ENCODE data around the gene HECTD4. TPM values are rescaled to one million over a fixed set of nuclear protein-coding genes. Genes with fewer than 3 reads are reported as not detected.

The HECTD4 gene
- total and polyA plus RNA-seq, 2 of the 4 experiments (the other 2 are of a cell fraction): 12.9 to 13.0 TPM

DNA sequence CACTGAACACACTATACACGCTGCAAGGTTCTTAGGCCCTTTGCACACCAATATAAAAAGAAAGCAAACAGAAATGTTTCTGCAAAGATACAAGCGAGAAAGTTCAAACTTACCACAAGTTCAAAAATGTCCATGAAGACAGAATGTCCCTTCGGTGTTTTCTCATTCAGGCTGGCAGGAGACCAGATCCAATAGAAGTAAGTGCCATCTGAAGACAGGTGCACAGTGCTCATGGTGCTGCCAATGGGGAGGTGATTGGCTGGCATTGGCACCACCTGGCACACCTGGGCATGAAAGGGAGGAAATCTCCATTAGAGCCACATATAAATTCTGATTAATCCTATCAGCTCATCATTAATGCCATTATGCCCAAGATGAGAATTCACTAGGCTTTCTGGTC is 76.3 kb downstream of the HECTD4 start:
- Histone ChIP-seq H3K14ac (replicated peaks; ENCODE audit: low read depth, low read length) (no peak overlapping the region), H3K4ac (ENCODE audit: low read depth, low read length) (no peak overlapping the region), H2BK120ac (ENCODE audit: low read depth, low read length) (no peak overlapping the region), H3K4me2 (ENCODE audit: low read depth, low read length) (no peak overlapping the region), H3K9ac (ENCODE audit: low read depth, low read length) (no peak overlapping the region), H3K9me3 (ENCODE audit: control insufficient read depth, insufficient read depth, low read length) (no peaks in the 10 kb centered on the region), H3K9me1 (ENCODE audit: insufficient read depth, low read length) (peaks cover 19% of the 10 kb centered on the region), H3K36me3 (ENCODE audit: control insufficient read depth, insufficient read depth, low read length) (peaks cover 11% of the 10 kb centered on the region; the same call in 1 of the 2 replicates), H4K20me1 (ENCODE audit: insufficient read depth, low read length) (peaks cover 3% of the 10 kb centered on the region; the same call in 1 of the 2 replicates), H3K18ac (ENCODE audit: low read depth, low read length) (no peak overlapping the region), H4K91ac (ENCODE audit: insufficient read depth, low read depth, low read length) (no peak overlapping the region), H2BK20ac (ENCODE audit: low read depth, low read length) (no peak overlapping the region), H2BK5ac (ENCODE audit: low read depth, low read length, poor library complexity, severe bottlenecking) (no peak overlapping the region), H3K4me1 (ENCODE audit: control insufficient read depth, insufficient read depth, low read length) (peaks cover 7% of the 10 kb centered on the region), H3K56ac (ENCODE audit: extremely low read depth, insufficient read depth, low read length) (no peak overlapping the region), H3K79me1 (ENCODE audit: low read depth in 1 of 2, low read length in 2 of 2) (peaks cover 14 to 32% of the 10 kb centered on the region in 2 experiments; a peak in 3 of 4 replicates), H3K4me3 (ENCODE audit: insufficient read depth, low read depth, low read length) (no peak overlapping the region), H4K8ac (ENCODE audit: low read depth in 2 of 2, low read length in 2 of 2) (no peak overlapping the region), H2AK5ac (ENCODE audit: low read depth, low read length) (no peak overlapping the region), H3K27me3 (ENCODE audit: control insufficient read depth, insufficient read depth, low read length) (no peaks in the 10 kb centered on the region), H2BK15ac (ENCODE audit: low read depth, low read length) (no peak overlapping the region), H2AFZ (replicated peaks; ENCODE audit: low read length, poor library complexity) (no peak overlapping the region), H2AK9ac (replicated peaks; ENCODE audit: low read depth, low read length, poor library complexity) (no peak overlapping the region), H3K23ac (ENCODE audit: low read depth, low read length) (no peak overlapping the region), H4K5ac (ENCODE audit: low read depth, low read length) (no peak overlapping the region), H3K27ac (ENCODE audit: insufficient read depth, low read length) (no peak overlapping the region)
- DNase-seq (no peak), ATAC-seq (ENCODE audit: low read depth) (no peak)
- intact Hi-C loops (cut with micrococcal nuclease): no loop called here
- TF ChIP-seq POLR2A (IDR thresholded peaks at IDR 0.05; ENCODE audit: low read depth, low read length): no peak
- TF ChIP-seq SMC3 (IDR thresholded peaks at IDR 0.05; ENCODE audit: low read depth, low read length): no peak
- no peak for TF ChIP-seq FOS (IDR thresholded peaks at IDR 0.05; ENCODE audit: low read depth, low read length)
- TF ChIP-seq MXI1 (IDR thresholded peaks at IDR 0.05; ENCODE audit: borderline replicate concordance, low read depth, low read length): no peak
- TF ChIP-seq NFE2L2 (IDR thresholded peaks at IDR 0.05; ENCODE audit: low read depth, low read length): no peak
- CTCF ChIA-PET: no interaction called here
- POLR2A ChIA-PET (ENCODE audit: unreplicated experiment): no interaction called here
- no TSS peak for BruUV-seq (replicated peaks)
- no CpG with 5 or more reads among the region's 3 CpGs for WGBS, 2 experiments (ENCODE audit: extremely low coverage in 2 of 2, insufficient read length in 1 of 2)
- dilution Hi-C loops (cut with HindIII; ENCODE audit: low sequenced_read_pairs, unreplicated experiment): no loop called here
- in situ Hi-C loops (cut with MboI; ENCODE audit: low sequenced_read_pairs): no loop called here

Measured in IMR-90 (cell line).